Peyer's patch (tissue), 4 donors: ENCODE results near the gene CDKN2AIP. TPM values are rescaled to one million over a fixed set of nuclear protein-coding genes. Genes with fewer than 3 reads are reported as not detected.
A peak's percentile ranks its signal among the peaks of the same experiment; 100 is the strongest.

Source experiments
- DNase-seq, 3 donors: peaks; one replicate each; pipeline ENCODE4 v3.0.0-alpha.2; 2017 to 2019
- H3K27ac ChIP-seq, 4 donors: fragments of 200-600 bp; sonication (generic); one replicate each; pipeline ENCODE4 v1.5.1; 2016 to 2019
- H3K27me3 ChIP-seq, 2 donors: fragments of 200-600 bp; sonication (generic); one replicate each; pipeline ENCODE4 v1.5.1; 2019
- H3K36me3 ChIP-seq, 3 donors: fragments of 200-600 bp; sonication (generic); one replicate each; pipeline ENCODE4 v1.5.1; 2016 to 2019
- H3K4me1 ChIP-seq, 4 donors: fragments of 200-600 bp; sonication (generic); one replicate each; pipeline ENCODE4 v1.5.1; 2016 to 2019
- H3K4me3 ChIP-seq, 4 donors: fragments of 200-600 bp; sonication (generic); 1 replicate in 3 of 4; 2 replicates in 1 of 4; pipeline ENCODE4 v1.5.1; 2016 to 2019; ENCODE audit warnings: mild to moderate bottlenecking in 1 of 4
- H3K9me3 ChIP-seq, 4 donors: fragments of 200-600 bp; sonication (generic); one replicate each; pipeline ENCODE4 v1.5.1; 2016 to 2019; ENCODE audit warnings: mild to moderate bottlenecking in 1 of 4
- POLR2A ChIP-seq, 2 donors: fragments of 450-650 bp; IDR thresholded peaks; one replicate each; pipeline ENCODE4 v1.5.1; 2017; ENCODE audit warnings: antibody characterized with exemption in 2 of 2, mild to moderate bottlenecking in 2 of 2, moderate library complexity in 2 of 2
- total RNA-seq, 4 donors: library from RNA; depleted of rRNA; stranded (reverse); fragments of >200 nt; gene quantifications; one replicate each; pipeline ENCODE4 v1.1.0, GENCODE V29; 2016
- TF ChIP-seq, protein P1 (sequence below), 6 experiments: fragments of 450-650 bp in 4 of 6; fragments of 200-600 bp in 2 of 6; sonication (generic) in 1 of 6; IDR thresholded peaks; one replicate each; pipeline ENCODE4 v1.5.1; 2017 to 2019; ENCODE audit warnings: antibody characterized with exemption in 6 of 6, mild to moderate bottlenecking in 3 of 6, moderate library complexity in 1 of 6

CDKN2AIP gene
- total RNA-seq, 4 donors from 2014 or later = 17.9 to 25.2 (median 19.9) TPM

- DNase-seq = no peak
- no peak for TF ChIP-seq POLR2A (IDR thresholded peaks at IDR 0.05)
- TF ChIP-seq, protein P1, sequence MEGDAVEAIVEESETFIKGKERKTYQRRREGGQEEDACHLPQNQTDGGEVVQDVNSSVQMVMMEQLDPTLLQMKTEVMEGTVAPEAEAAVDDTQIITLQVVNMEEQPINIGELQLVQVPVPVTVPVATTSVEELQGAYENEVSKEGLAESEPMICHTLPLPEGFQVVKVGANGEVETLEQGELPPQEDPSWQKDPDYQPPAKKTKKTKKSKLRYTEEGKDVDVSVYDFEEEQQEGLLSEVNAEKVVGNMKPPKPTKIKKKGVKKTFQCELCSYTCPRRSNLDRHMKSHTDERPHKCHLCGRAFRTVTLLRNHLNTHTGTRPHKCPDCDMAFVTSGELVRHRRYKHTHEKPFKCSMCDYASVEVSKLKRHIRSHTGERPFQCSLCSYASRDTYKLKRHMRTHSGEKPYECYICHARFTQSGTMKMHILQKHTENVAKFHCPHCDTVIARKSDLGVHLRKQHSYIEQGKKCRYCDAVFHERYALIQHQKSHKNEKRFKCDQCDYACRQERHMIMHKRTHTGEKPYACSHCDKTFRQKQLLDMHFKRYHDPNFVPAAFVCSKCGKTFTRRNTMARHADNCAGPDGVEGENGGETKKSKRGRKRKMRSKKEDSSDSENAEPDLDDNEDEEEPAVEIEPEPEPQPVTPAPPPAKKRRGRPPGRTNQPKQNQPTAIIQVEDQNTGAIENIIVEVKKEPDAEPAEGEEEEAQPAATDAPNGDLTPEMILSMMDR (IDR thresholded peaks at IDR 0.05) = no peak
- H3K9me3 ChIP-seq = no peaks in the 10 kb centered on the region
Measured at GRCh38 chr4:183435803-183436202, 8.6 kb upstream of the CDKN2AIP start.

GRCh38 chr4:183436417-183436816 lies 8.0 kb upstream of the CDKN2AIP start:
- no peaks in the 10 kb centered on the region for H3K9me3 ChIP-seq
- H3K36me3 ChIP-seq = no peaks in the 10 kb centered on the region
- no peak for DNase-seq
- TF ChIP-seq POLR2A (IDR thresholded peaks at IDR 0.05) = no peak
- TF ChIP-seq, protein P1 (IDR thresholded peaks at IDR 0.05) = no peak
- H3K4me3 ChIP-seq = no peak overlapping the region
- H3K27ac ChIP-seq = no peak overlapping the region
- no peaks in the 10 kb centered on the region for H3K27me3 ChIP-seq
- H3K4me1 ChIP-seq = no peaks in the 10 kb centered on the region

More at GRCh38 chr4:183435803-183436202, 8.6 kb upstream of the CDKN2AIP start:
- Histone ChIP-seq H3K27ac (no peak overlapping the region), H3K27me3 (no peaks in the 10 kb centered on the region), H3K36me3 (no peaks in the 10 kb centered on the region), H3K4me3 (no peak overlapping the region), H3K4me1 (peaks cover 0 to 3% (median 0%) of the 10 kb centered on the region in 4 donors)

GRCh38 chr4:183437452-183437851 lies 7.0 kb upstream of the CDKN2AIP start:
- Histone ChIP-seq H3K4me1 (no peaks in the 10 kb centered on the region), H3K27ac (peak overlapping the region in 3 of 4 donors; percentile 60 to 84 (median 83)), H3K36me3 (no peaks in the 10 kb centered on the region), H3K27me3 (no peaks in the 10 kb centered on the region), H3K4me3 (no peak overlapping the region), H3K9me3 (no peaks in the 10 kb centered on the region)
- DNase-seq = no peak
- no peak for TF ChIP-seq POLR2A (IDR thresholded peaks at IDR 0.05)
- TF ChIP-seq, protein P1 (IDR thresholded peaks at IDR 0.05) = no peak

DNA sequence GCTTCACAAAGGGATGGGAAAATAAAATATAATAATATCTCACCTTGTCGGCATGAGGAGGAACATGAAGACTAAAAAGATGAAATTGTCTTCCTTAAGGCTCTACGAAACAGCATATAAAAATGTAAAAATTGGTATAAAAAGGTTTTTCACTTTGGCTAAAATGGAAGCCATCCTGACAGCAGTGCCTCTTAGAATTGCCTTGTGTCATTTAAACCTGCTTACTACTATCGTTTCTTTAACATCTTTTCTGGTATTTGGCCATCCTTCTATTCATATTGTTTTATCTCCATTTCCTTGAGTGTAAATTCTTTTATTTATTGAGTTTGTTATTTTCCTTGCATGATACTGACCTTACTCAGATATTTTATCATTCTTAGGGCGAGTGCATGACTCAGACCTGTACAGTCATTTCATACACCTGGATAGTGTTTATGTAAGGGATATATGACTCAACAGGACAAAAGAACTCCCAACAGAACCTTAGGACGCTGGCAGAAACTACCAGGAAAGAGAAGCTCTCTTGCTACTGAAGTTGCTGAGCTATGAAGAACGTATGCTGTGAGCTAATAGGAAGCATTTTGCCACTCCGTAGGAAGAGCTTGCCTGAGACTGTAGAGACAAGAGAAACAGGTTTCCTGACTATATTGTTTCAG lies 5.8 kb upstream of the CDKN2AIP start:
- TF ChIP-seq, protein P1 (IDR thresholded peaks at IDR 0.05) = no peak
- peak; percentile 60 to 84 for TF ChIP-seq POLR2A (IDR thresholded peaks at IDR 0.05)

DNA sequence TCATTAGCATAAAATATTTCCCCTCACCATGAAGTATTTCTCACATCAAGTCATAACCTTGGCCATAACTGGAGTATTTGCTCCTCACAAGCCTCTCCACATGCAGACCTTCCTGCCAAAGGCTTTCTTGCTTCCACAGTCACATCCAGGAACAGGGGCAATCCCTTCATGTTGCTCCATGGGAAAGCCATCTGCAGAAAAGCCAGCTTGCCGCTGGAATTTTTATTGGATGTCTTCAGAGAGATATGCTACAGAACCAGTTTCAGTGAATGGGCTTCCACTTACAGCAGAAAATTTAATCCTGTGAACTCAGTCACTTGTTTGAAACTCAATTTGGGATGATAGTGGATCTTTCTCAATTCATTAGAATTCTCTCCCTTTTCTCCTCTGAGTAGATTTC lies 3.2 kb upstream of the CDKN2AIP start:
- peaks cover 0 to 8% (median 7%) of the 10 kb centered on the region in 4 donors for H3K4me1 ChIP-seq
- H3K36me3 ChIP-seq = peaks cover 0 to 5% (median 0%) of the 10 kb centered on the region in 3 donors

More for the DNA sequence above, 5.8 kb upstream of the CDKN2AIP start:
- no peaks in the 10 kb centered on the region for H3K9me3 ChIP-seq
- no peaks in the 10 kb centered on the region for H3K36me3 ChIP-seq
- peaks cover 0 to 2% (median 0%) of the 10 kb centered on the region in 4 donors for H3K4me1 ChIP-seq
- DNase-seq = peak in 1 of 3 donors; percentile 64
- no peaks in the 10 kb centered on the region for H3K27me3 ChIP-seq
- peak overlapping the region in 3 of 4 donors; percentile 60 to 84 (median 83) for H3K27ac ChIP-seq
- H3K4me3 ChIP-seq = no peak overlapping the region

More for the DNA sequence above, 3.2 kb upstream of the CDKN2AIP start:
- Histone ChIP-seq H3K4me3 (no peak overlapping the region), H3K27me3 (no peaks in the 10 kb centered on the region), H3K9me3 (no peaks in the 10 kb centered on the region), H3K27ac (no peak overlapping the region)
- no peak for TF ChIP-seq POLR2A (IDR thresholded peaks at IDR 0.05)
- TF ChIP-seq, protein P1 (IDR thresholded peaks at IDR 0.05) = no peak
- DNase-seq = no peak
